ENCODE data around the gene TBX18.

DNA sequence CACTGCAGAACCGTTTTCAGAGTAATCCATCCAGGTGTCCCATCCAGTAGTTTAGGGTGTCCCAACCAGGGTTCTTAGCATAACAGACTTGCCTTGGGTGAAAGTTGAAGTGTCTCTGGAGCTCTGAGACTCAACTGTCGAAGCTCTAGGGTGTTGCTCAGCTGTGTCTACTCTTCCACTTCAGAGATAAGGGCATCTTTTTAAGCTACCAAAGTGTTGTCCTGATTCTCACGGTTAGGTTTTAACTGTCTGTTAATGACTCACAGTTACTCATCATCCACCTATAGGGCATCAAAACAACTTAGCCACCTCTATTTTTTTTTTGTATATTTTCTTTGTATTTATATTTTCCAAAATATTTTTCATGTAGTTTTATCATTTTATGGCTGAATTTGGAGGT lies 36.9 kb upstream of the TBX18 start:
- TF ChIP-seq, protein P1, sequence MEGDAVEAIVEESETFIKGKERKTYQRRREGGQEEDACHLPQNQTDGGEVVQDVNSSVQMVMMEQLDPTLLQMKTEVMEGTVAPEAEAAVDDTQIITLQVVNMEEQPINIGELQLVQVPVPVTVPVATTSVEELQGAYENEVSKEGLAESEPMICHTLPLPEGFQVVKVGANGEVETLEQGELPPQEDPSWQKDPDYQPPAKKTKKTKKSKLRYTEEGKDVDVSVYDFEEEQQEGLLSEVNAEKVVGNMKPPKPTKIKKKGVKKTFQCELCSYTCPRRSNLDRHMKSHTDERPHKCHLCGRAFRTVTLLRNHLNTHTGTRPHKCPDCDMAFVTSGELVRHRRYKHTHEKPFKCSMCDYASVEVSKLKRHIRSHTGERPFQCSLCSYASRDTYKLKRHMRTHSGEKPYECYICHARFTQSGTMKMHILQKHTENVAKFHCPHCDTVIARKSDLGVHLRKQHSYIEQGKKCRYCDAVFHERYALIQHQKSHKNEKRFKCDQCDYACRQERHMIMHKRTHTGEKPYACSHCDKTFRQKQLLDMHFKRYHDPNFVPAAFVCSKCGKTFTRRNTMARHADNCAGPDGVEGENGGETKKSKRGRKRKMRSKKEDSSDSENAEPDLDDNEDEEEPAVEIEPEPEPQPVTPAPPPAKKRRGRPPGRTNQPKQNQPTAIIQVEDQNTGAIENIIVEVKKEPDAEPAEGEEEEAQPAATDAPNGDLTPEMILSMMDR (IDR thresholded peaks at IDR 0.05), result no peak
- TF ChIP-seq POLR2A (IDR thresholded peaks at IDR 0.05) (no peak), POLR2AphosphoS5 (IDR thresholded peaks at IDR 0.05) (no peak), EP300 (IDR thresholded peaks at IDR 0.05) (no peak)
